HG03060 (cell line): Measurements from ENCODE around the gene RUNX3.

Experiments used
- ATAC-seq: cut with Tn5 transposase; IDR thresholded peaks from one replicate; pipeline ENCODE4 v1.9.1; 2021; ENCODE audit warnings: low read depth, moderate number of reproducible peaks; ENCODE audit not compliant: unreplicated experiment

RUNX3 gene

GRCh38 chr1:24903955-24904730 is 25.9 kb downstream of the RUNX3 start:
- ATAC-seq = no peak

GRCh38 chr1:24903560-24903954 is 26.5 kb downstream of the RUNX3 start:
- ATAC-seq = no peak

GRCh38 chr1:24903011-24903461 is 27.0 kb downstream of the RUNX3 start:
- no peak for ATAC-seq

GRCh38 chr1:24902471-24902891 is 27.6 kb downstream of the RUNX3 start:
- ATAC-seq = no peak

- ATAC-seq = no peak
Observed at GRCh38 chr1:24901791-24902470, 28.1 kb downstream of the RUNX3 start.

DNA sequence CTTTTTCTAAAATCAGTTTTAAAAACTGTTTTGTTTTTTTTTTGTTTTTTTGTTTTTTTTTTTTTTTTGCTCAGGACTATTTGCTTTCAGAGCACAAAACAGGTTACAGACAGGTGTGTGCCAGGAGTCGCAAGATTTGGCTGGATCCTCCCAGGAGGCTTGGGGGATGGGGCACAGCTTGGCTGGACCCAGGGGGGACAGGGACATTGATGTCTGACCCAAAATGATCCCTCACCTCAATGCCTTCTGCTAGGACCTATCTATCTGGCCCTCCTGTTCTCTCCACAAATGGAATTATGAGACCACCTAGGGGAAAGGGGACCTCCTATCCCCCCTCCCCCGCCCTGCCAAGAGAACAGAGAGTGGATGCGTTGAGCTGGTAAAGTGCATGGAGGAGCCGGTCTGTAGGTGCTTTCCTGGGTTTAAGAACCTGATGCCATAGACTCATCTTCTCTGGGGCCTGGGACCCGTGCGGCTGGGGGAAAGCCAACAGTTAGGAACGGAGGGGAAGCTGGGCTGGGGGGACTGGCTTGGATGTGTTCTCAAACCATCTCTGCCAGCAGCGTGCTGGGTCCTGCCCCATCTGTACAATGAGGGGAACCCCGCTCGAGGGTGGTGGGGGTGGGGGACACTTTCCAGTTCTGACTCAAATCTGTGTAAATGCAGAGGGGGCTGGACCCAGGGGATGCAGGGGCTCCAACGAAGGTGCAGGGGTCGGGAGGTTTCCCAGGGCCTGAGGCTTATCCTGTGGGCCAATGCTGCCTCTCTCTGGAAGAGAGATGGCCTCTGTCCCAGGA is 28.9 kb downstream of the RUNX3 start:
- ATAC-seq = no peak

DNA sequence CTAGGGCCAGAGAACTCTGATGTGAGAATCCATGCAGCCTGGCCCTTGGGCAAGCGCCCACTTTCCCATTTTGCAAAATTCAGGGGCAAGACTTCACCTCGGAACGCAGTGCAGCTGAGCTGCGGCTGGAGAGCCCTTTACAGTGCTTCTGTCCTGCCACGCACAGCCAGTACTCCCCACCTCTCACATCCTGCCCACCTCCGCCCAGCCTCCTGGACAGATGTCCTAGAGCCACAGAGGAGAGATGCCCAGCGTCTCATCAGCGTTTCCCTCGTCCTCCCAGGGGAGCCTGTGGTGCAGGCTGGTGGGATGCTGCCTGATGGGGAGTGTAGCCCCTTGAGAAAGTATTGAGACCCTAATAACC is 29.6 kb downstream of the RUNX3 start:
- ATAC-seq = no peak

DNA sequence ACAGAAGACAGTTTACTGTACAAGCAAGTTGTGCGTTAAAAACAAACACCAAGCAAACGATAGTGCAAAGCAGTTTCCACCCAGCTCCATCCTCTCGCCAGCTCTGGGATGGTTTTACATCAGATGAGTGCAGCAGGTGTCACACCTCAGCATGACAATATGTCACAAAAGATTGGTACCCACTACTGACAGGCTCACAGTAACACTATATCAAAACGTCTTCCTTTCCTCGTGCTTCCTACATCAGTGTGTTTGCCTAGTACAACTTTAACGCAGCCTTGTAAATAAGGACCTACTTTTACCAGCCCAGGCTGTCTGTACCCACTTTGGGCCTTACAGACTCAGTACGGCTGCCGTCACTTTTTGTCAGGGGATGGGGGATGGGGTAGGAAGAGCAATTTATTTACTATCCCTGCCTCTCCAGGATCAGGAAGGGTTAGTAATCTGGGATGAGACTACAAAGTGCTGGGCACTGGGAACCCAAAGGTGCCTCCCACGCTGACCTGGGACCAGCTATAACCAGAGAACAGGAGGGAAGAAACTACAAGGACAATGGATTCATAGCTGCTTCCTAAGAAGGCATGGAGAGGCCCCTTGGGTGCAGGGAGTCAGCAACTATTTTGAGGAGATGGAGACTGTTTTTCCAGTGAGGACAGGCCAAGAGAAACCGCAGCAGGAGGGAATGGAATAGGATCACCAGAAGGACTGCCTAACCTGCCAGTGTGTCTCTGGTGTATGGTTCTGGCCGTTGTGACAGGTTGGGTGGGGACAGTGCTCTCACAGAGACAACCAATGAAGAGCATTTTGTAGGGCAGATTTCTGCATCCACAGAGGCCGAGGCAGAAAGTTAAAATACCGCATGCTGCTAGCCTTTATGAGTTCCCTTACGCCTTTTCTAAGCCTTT is 30.2 kb downstream of the RUNX3 start:
- ATAC-seq = no peak

GRCh38 chr1:24898909-24899439 is 31.1 kb downstream of the RUNX3 start:
- ATAC-seq = no peak

GRCh38 chr1:24898152-24898908 is 31.7 kb downstream of the RUNX3 start:
- no peak for ATAC-seq

DNA sequence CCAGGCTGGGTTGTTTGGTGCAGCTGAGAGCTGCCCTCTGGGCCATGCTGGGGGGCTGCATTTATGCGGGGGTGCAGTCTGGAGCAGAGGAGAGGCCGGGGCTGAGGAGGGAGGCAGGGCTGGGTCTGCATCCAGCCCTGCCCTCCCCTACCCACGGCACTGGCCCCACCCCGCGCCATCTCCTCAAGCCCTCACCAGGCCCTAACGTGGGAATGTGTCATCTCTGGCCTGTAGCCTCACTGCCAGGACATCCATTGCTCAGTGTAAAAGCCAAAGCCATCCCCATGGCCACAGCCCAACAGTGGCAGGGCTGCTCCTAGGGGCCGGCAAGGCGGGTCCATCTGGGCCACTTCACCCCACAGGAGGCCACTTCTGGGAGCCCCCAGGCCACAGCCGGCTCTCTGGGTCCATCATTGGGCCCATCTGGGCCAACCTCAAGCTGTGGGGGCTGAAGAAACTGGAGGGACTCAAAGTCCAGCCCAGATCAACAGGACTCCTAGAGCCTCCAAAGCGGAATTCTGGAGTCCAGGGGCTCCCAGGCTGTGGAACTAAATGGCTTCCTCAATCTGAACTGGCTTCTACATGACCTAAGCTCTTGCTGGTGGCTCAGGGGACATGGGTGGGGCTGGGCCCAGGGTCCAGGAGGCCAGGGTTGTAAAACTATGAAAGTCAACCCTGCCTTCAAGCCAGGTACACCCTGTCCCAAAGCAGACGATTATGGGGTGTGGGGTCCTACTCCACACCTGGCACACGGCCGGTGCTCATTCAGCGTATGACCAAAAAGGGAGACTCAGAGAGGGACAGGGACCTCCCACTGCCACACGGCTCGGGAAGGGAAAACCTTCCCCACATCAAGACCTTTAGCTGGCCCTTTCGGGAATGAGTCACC is 32.6 kb downstream of the RUNX3 start:
- ATAC-seq = no peak

- no peak for ATAC-seq
Observed at GRCh38 chr1:24896596-24897262, 33.3 kb downstream of the RUNX3 start.

GRCh38 chr1:24896176-24896575 is 33.9 kb downstream of the RUNX3 start:
- ATAC-seq = no peak

DNA sequence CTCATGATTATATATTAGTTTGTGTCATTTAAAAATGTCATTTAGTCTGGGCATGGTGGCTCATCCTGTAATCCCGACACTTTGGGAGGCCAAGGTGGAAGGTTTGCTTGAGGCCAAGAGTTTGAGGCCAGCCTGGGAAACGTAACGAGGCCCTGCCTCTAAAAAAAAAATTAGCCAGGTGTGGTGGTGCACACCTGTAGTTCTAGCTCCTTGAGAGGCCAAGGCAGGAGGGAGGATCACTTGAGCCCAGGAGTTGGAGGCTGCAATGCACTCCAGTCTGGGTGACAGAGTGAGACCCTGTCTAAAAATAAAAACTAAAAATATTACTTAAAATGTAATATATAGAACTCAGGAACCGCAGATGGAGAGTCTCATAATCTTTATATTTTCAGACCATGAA is 34.6 kb downstream of the RUNX3 start:
- ATAC-seq = no peak

DNA sequence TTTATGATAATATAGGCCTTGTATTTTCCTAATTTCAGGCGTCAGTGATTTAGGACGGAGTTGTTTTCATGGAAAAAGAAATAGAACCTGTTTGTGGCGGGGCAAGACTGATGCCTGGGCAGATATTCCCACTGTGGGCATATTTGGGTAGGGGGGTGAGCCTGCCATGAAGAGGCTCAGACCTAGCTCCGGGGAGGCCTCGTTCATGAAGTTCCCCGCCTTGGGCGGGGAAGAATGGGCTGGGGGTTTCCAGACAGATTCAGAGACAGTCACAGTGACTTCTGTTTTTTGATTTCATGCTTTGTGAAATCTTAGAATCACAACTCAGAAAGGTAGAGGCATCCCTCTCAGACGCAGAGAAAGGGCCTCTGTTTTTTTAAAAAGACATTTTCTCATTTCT is 36.1 kb downstream of the RUNX3 start:
- no peak for ATAC-seq

DNA sequence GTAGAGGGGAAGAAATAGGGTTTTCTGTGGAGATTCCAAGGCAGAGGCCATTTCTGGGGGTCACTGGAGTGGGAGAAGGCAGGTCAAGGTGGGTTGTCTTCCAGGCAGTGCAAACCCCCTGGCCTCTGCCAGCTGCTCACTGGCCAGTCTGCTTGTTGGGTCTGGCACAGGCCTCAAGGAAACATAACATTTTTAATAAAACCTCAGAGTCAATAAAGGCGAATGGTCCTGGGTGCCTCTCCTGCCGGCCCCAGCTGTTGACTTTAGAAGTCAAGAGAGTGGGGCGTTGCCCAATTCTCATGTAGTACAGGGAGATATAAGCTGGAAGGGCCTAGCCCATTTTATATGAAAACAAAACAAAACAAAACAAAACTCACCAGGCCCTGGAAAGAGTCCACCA is 36.6 kb downstream of the RUNX3 start:
- no peak for ATAC-seq

DNA sequence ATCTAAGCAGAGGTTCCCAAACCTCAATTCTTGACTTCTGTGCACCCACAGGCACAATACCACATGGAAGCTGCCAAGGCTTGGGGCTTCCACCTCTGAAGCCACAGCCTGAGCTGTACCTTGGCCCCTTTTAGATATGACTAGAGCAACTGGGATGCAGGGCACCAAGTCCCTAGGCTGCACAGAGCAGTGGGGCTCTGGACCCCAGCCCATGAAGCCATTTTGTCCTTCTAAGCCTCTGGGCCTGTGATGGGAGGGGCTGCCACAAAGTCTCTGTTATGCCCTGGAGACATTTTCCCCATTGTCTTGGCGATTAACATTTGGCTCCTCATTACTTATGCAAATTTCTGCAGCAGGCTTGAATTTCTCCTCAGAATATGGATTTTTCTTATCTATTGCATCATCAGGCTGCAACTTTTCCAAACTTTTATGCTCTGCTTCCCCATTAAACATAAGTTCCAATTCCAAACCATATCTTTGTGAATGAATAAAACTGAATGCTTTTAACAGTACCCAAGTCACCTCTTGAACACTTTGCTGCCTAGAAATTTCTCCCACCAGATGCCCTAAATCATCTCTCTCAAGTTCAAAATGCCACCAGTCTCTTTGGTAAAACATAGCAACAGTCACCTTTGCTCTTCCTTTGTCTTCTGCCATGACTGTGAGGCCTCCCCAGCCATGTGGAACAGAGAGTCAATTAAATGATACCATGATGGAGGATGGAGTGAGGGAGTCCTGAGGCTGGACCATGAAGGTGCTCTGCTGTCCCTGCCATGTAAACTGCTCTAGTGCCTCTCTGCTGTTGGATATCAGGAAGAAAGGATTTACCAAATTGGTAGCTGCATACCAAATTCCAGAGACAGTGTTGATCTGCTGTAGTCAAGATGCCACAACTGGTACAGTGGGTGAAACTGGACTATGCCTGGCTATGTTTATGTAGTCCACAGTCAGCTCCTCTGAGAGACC is 37.6 kb downstream of the RUNX3 start:
- no peak for ATAC-seq
